GM19455 (cell line): ENCODE measurements around the gene AK8.
"Not testable (repeated sequence)": the region's sequence is repeated elsewhere in the genome, so short reads cannot be mapped to it uniquely, and the experiment has no call there.

ENCODE experiments used
- ATAC-seq: cut with Tn5 transposase; IDR thresholded peaks from one replicate; pipeline ENCODE4 v1.9.1; 2021; ENCODE audit not compliant: unreplicated experiment

The AK8 gene

GRCh38 chr9:132722564-132723065, 155.5 kb downstream of the AK8 start:
- ATAC-seq: no peak

- ATAC-seq: no peak
These were observed 156.4 kb downstream of the AK8 start for GRCh38 chr9:132721661-132722060.

- ATAC-seq: not testable (repeated sequence)
These were observed 159.6 kb downstream of the AK8 start for GRCh38 chr9:132718381-132718928.

GRCh38 chr9:132717326-132717945, 160.6 kb downstream of the AK8 start:
- no peak for ATAC-seq

GRCh38 chr9:132716007-132716406, 162.1 kb downstream of the AK8 start:
- ATAC-seq: no peak

- ATAC-seq: no peak
These were observed 165.3 kb downstream of the AK8 start for GRCh38 chr9:132712753-132713152.

GRCh38 chr9:132711846-132712245, 166.2 kb downstream of the AK8 start:
- no peak for ATAC-seq

- not testable (repeated sequence) for ATAC-seq
These were observed 166.9 kb downstream of the AK8 start for GRCh38 chr9:132711152-132711551.

- ATAC-seq: no peak
These were observed 167.8 kb downstream of the AK8 start for GRCh38 chr9:132710333-132710732.

GRCh38 chr9:132708769-132709430, 169.2 kb downstream of the AK8 start:
- ATAC-seq: no peak

- no peak for ATAC-seq
These were observed 169.8 kb downstream of the AK8 start for GRCh38 chr9:132708239-132708638.

GRCh38 chr9:132703336-132703735, 174.7 kb downstream of the AK8 start:
- no peak for ATAC-seq

- ATAC-seq: no peak
These were observed 175.8 kb downstream of the AK8 start for GRCh38 chr9:132702254-132702653.

- no peak for ATAC-seq
These were observed 178.1 kb downstream of the AK8 start for GRCh38 chr9:132699956-132700355.

- ATAC-seq: no peak
These were observed 179.1 kb downstream of the AK8 start for GRCh38 chr9:132698989-132699388.

- no peak for ATAC-seq
These were observed 180.9 kb downstream of the AK8 start for GRCh38 chr9:132697230-132697629.

GRCh38 chr9:132694144-132694543, 183.9 kb downstream of the AK8 start:
- no peak for ATAC-seq

GRCh38 chr9:132690696-132691095, 187.4 kb downstream of the AK8 start:
- no peak for ATAC-seq

- ATAC-seq: no peak
These were observed 194.2 kb downstream of the AK8 start for GRCh38 chr9:132683873-132684272.

GRCh38 chr9:132681561-132681960, 196.5 kb downstream of the AK8 start:
- ATAC-seq: no peak

GRCh38 chr9:132679946-132680625, 198.0 kb downstream of the AK8 start:
- no peak for ATAC-seq

- ATAC-seq: no peak
These were observed 200.1 kb downstream of the AK8 start for GRCh38 chr9:132677976-132678375.
